Measurements from ENCODE around the gene S100A13. TPM values are rescaled to one million over a fixed set of nuclear protein-coding genes. Genes with fewer than 3 reads are reported as not detected.
A peak's percentile ranks its signal among the peaks of the same experiment; 100 is the strongest.

Gene S100A13
- total and polyA plus RNA-seq, 9 of the 15 experiments (the other 6 are each of a cell fraction or from before 2014, with no cell fraction given): 41.9 to 129 (median 58.0) TPM

- peak overlapping the region in 1 of 2 experiments; percentile 73; a peak in 1 of 4 replicates for H3K9ac ChIP-seq (ENCODE audit: insufficient read depth in 1 of 2, low read depth in 2 of 2, low read length in 2 of 2)
- no peak overlapping the region for H2AFZ ChIP-seq (ENCODE audit: low read depth, low read length)
- H3K4me2 ChIP-seq (ENCODE audit: insufficient read depth, low read length): peak overlapping the region; percentile 93
- 49% methylated on average over 9 of the region's 9 CpGs for WGBS (ENCODE audit: insufficient coverage, low coverage, missing lambda C conversion rate)
- peaks cover 3 to 16% of the 10 kb centered on the region in 2 experiments; a peak in 4 of 5 replicates for H3K4me1 ChIP-seq (replicated peaks in 1 of 2; ENCODE audit: control insufficient read depth in 2 of 2, insufficient read depth in 2 of 2, low read length in 2 of 2)
- in situ Hi-C loops (cut with MboI): no loop called here
- no peaks in the 10 kb centered on the region for H3K9me1 ChIP-seq (ENCODE audit: control insufficient read depth, insufficient read depth, low read length)
- no peaks in the 10 kb centered on the region for H3K27me3 ChIP-seq (ENCODE audit: control insufficient read depth in 2 of 2, insufficient read depth in 2 of 2, low read length in 2 of 2)
- no TSS peak for BruUV-seq (replicated peaks)
- FAIRE-seq: no peak
- peaks cover 42% of the 10 kb centered on the region for H3K36me3 ChIP-seq (ENCODE audit: control insufficient read depth, insufficient read depth, low read length)
- ChIA-PET POLR2A (interaction anchor here (0.7 to 6.1 kb wide), 10 partner anchors 9 to 303 kb away, joined by 3 to 51 read pairs (median 5); partner anchors contain the start of genes CHTOP, ILF2, S100A13 and SLC39A1), CTCF (ENCODE audit: low intra/inter-chr PET ratio) (no interaction called here)
- H3K27ac ChIP-seq (ENCODE audit: extremely low read depth, low read depth, low read length): no peak overlapping the region
- no peaks in the 10 kb centered on the region for H3K9me3 ChIP-seq (replicated peaks; ENCODE audit: control insufficient read depth, insufficient read depth, low read depth, low read length)
- H3K4me3 ChIP-seq: peak overlapping the region; percentile 98; the same call in 1 of the 2 replicates
- intact Hi-C loops (cut with micrococcal nuclease): no loop called here
- no peak for TF ChIP-seq JUND (IDR thresholded peaks at IDR 0.05; ENCODE audit: borderline replicate concordance, low read depth, low read length)
- no peak for TF ChIP-seq JUND (tag; IDR thresholded peaks at IDR 0.05; ENCODE audit: borderline replicate concordance, low read depth, low read length)
- TF ChIP-seq CEBPG (CRISPR knock-in tag; IDR thresholded peaks at IDR 0.05): 0 out of 2 replicates have a peak, but pooled peaks have one; percentile 2
- TF ChIP-seq CEBPG (tag; conservative IDR thresholded peaks at IDR 0.05 in 1 of 2, IDR thresholded peaks at IDR 0.05 in 1 of 2): no peak
- no peak for TF ChIP-seq USF2 (CRISPR knock-in tag; IDR thresholded peaks at IDR 0.05)
- TF ChIP-seq RUNX1 (IDR thresholded peaks at IDR 0.05; ENCODE audit: low read depth): no peak
- TF ChIP-seq, protein P1, sequence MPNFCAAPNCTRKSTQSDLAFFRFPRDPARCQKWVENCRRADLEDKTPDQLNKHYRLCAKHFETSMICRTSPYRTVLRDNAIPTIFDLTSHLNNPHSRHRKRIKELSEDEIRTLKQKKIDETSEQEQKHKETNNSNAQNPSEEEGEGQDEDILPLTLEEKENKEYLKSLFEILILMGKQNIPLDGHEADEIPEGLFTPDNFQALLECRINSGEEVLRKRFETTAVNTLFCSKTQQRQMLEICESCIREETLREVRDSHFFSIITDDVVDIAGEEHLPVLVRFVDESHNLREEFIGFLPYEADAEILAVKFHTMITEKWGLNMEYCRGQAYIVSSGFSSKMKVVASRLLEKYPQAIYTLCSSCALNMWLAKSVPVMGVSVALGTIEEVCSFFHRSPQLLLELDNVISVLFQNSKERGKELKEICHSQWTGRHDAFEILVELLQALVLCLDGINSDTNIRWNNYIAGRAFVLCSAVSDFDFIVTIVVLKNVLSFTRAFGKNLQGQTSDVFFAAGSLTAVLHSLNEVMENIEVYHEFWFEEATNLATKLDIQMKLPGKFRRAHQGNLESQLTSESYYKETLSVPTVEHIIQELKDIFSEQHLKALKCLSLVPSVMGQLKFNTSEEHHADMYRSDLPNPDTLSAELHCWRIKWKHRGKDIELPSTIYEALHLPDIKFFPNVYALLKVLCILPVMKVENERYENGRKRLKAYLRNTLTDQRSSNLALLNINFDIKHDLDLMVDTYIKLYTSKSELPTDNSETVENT (CRISPR knock-in tag; IDR thresholded peaks at IDR 0.05): no peak
- no peak for TF ChIP-seq MXD1 (CRISPR knock-in tag; IDR thresholded peaks at IDR 0.05; ENCODE audit: borderline replicate concordance, poor library complexity, severe bottlenecking)
- no peak for TF ChIP-seq GABPB2 (CRISPR knock-in tag; conservative IDR thresholded peaks at IDR 0.05)
- TF ChIP-seq KLF6 (CRISPR knock-in tag; IDR thresholded peaks at IDR 0.05; ENCODE audit: borderline replicate concordance): no peak
- no peak for DNase-seq (ENCODE audit: extremely low read depth in 1 of 4, low spot score in 3 of 4)
- peaks cover 13% of the 10 kb centered on the region for H3K79me2 ChIP-seq (ENCODE audit: control insufficient read depth, insufficient read depth, low read length)
- no peaks in the 10 kb centered on the region for H4K20me1 ChIP-seq (replicated peaks; ENCODE audit: control insufficient read depth, insufficient read depth, low read length)
- ATAC-seq: no peak
These were observed 32.4 kb upstream of the S100A13 start for GRCh38 chr1:153659656-153660055.

Data from K562 (cell line).